Endodermal cell (in vitro differentiated cells): ENCODE data around the gene PITPNM1. TPM values are rescaled to one million over a fixed set of nuclear protein-coding genes. Genes with fewer than 3 reads are reported as not detected.

Experiments
- DNase-seq: peaks from one replicate; pipeline ENCODE4 v3.0.0-alpha.2; 2017
- H3K27ac ChIP-seq: 2 replicates; pipeline ENCODE4 v1.5.1; 2013; ENCODE audit warnings: mild to moderate bottlenecking, low read depth, low read length, moderate library complexity
- H3K27me3 ChIP-seq: 2 replicates; pipeline ENCODE4 v1.6.1; 2013; ENCODE audit warnings: mild to moderate bottlenecking, low read length, moderate library complexity; ENCODE audit not compliant: insufficient read depth, control insufficient read depth, poor library complexity, severe bottlenecking
- H3K36me3 ChIP-seq: 2 replicates; pipeline ENCODE4 v1.7.0; 2013; ENCODE audit warnings: mild to moderate bottlenecking, low read length, moderate library complexity; ENCODE audit not compliant: control insufficient read depth, insufficient read depth
- H3K4me1 ChIP-seq: one replicate; pipeline ENCODE4 v1.7.0; 2013; ENCODE audit warnings: low read length; ENCODE audit not compliant: control insufficient read depth, insufficient read depth
- H3K4me3 ChIP-seq: 2 replicates; pipeline ENCODE4 v1.5.1; 2013; ENCODE audit warnings: mild to moderate bottlenecking, low read length, moderate library complexity
- H3K9ac ChIP-seq: 2 replicates; pipeline ENCODE4 v1.6.1; 2013; ENCODE audit warnings: mild to moderate bottlenecking, low read length, moderate library complexity; ENCODE audit not compliant: poor library complexity, severe bottlenecking; ENCODE audit errors: extremely low read depth
- H3K9me3 ChIP-seq: 2 replicates; pipeline ENCODE4 v1.6.1; 2013; ENCODE audit warnings: mild to moderate bottlenecking, low read length, moderate library complexity; ENCODE audit not compliant: control insufficient read depth
- H3K27ac Mint-ChIP-seq: 2 replicates; pipeline ENCODE4 v1.8.0; 2020; ENCODE audit warnings: mixed read lengths
- H3K27me3 Mint-ChIP-seq: 2 replicates; pipeline ENCODE4 v1.8.0; 2021; ENCODE audit warnings: mild to moderate bottlenecking, mixed read lengths; ENCODE audit not compliant: insufficient read depth
- H3K36me3 Mint-ChIP-seq: 2 replicates; pipeline ENCODE4 v1.8.0; 2020; ENCODE audit warnings: low read depth, mixed read lengths
- H3K4me1 Mint-ChIP-seq: 2 replicates; pipeline ENCODE4 v1.8.0; 2020; ENCODE audit warnings: mixed read lengths
- H3K4me3 Mint-ChIP-seq: 2 replicates; pipeline ENCODE4 v1.8.0; 2020; ENCODE audit warnings: mild to moderate bottlenecking, moderate library complexity, mixed read lengths
- H3K9me3 Mint-ChIP-seq: 2 replicates; pipeline ENCODE4 v1.8.0; 2020; ENCODE audit warnings: mild to moderate bottlenecking, mixed read lengths
- WGBS, 2 experiments: methylation state at CpG; one replicate each; pipeline versions ENCODE4 v1.1.5 to v1.1.7; 2013; ENCODE audit warnings: missing lambda C conversion rate in 2 of 2, mixed read lengths in 1 of 2; ENCODE audit not compliant: insufficient coverage in 1 of 2, insufficient read length in 1 of 2; 5-methylcytosine and 5-hydroxymethylcytosine counted together
- total RNA-seq, 2 donors: library from RNA; stranded (reverse); fragmentation: NEBNext Ultra II Directional in 1 of 2; extraction: Animal tissue kit (Norgen Biotek cat#: 25700) in 1 of 2; gene quantifications; 2 replicates in 1 of 2; 3 replicates in 1 of 2; pipeline ENCODE4 v1.2.1, GENCODE V29; 2021
- TF ChIP-seq, protein P1 (sequence below): fragments of 200-600 bp; sonication (generic); conservative IDR thresholded peaks from 2 replicates; pipeline ENCODE4 v1.5.0; 2021; ENCODE audit warnings: antibody characterized with exemption, mild to moderate bottlenecking

Gene PITPNM1
- total RNA-seq, 2 donors from 2014 or later: 94.6 to 104 TPM

DNA sequence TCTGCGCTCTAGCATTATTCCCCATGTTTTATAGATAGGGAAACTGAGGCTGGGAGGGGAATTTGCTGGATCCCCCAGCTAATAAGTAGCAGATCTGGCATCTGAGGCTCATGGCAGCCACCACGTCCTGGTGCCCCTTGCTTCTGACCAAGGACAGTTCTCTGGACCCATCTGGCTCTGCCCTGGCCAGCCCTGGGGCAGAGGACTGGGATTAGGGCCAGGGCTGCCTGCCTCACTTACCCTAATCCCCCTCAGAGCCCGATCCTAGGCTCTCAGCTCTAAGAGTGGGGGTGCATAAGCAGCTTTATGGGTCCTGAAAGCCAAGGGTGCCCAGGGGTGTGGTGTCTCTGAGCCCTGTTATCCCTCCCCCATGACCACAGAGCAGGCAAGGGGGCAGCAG is 50.1 kb downstream of the PITPNM1 start, which contains the start of gene CABP4:
Gene CABP4 (plus strand): TSS at position 301 of the 400 bp plus-strand sequence. CDS start 70 bp downstream, at position 371.
- Mint-ChIP-seq H3K27me3 (peaks cover 6% of the 10 kb centered on the region), H3K27ac (no peak within 1 kb of the TSS), H3K4me1 (no peaks in the 10 kb centered on the region), H3K36me3 (no peaks in the 10 kb centered on the region), H3K4me3 (no peak within 1 kb of the TSS), H3K9me3 (no peaks in the 10 kb centered on the region)
- Histone ChIP-seq H3K36me3 (no peaks in the 10 kb centered on the region), H3K4me3 (no peak within 1 kb of the TSS), H3K27ac (no peak within 1 kb of the TSS), H3K9me3 (no peaks in the 10 kb centered on the region), H3K9ac (no peak within 1 kb of the TSS), H3K4me1 (no peaks in the 10 kb centered on the region), H3K27me3 (no peaks in the 10 kb centered on the region)
- no peak for DNase-seq
- 85 to 100% methylated on average over 1 to 3 of the region's 3 CpGs for WGBS, 2 experiments
- TF ChIP-seq, protein P1, sequence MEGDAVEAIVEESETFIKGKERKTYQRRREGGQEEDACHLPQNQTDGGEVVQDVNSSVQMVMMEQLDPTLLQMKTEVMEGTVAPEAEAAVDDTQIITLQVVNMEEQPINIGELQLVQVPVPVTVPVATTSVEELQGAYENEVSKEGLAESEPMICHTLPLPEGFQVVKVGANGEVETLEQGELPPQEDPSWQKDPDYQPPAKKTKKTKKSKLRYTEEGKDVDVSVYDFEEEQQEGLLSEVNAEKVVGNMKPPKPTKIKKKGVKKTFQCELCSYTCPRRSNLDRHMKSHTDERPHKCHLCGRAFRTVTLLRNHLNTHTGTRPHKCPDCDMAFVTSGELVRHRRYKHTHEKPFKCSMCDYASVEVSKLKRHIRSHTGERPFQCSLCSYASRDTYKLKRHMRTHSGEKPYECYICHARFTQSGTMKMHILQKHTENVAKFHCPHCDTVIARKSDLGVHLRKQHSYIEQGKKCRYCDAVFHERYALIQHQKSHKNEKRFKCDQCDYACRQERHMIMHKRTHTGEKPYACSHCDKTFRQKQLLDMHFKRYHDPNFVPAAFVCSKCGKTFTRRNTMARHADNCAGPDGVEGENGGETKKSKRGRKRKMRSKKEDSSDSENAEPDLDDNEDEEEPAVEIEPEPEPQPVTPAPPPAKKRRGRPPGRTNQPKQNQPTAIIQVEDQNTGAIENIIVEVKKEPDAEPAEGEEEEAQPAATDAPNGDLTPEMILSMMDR: no peak

DNA sequence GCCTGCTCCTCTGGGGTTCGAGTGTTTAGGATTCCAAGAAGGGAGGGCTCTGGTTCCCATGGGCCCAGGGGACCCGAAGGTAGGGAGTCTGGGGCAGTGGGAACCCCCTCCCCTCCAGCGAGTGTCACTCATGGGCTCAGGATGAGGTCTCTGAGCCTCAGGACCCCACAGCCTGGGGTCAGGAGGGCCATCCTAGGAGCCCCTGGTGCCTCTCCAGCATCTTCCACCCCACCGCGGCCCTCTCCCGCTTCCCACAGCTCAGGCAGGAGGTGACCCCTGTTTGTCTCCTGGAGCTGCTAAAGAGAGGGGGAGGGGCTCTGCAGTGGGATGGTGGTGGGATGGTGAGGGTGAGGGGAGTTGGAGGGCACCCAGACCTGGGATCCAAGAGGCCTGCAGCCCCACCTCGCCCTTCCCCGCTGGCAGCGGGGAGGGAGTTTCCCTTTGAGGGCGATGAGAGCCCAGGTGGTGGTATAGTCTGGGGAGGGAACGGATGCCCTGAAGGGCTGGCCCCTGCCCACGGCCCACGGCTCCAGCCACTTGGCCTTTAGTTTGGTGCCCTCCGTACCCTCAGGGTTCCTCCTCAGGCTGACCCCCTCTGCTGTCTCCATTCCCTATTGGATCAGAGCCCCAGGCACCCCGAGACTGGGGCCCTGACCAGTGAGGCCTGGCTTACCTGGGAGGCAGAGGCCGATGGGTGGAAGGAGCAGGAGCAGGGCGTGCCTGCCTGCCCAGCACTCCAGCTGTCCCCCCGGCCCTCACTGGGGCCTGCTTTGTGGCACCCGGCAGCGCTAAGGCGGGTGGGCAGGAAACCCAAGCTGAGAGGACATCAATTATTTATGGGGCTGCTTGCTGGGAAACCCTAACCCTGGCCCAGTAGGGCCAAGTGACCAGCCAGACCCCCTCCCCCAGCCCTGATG is 51.1 kb downstream of the PITPNM1 start:
- Mint-ChIP-seq H3K4me1 (no peaks in the 10 kb centered on the region), H3K36me3 (no peaks in the 10 kb centered on the region), H3K27me3 (peaks cover 4% of the 10 kb centered on the region), H3K9me3 (no peaks in the 10 kb centered on the region), H3K4me3 (no peak overlapping the region), H3K27ac (no peak overlapping the region)
- no peaks in the 10 kb centered on the region for H3K36me3 ChIP-seq
- H3K9ac ChIP-seq: no peak overlapping the region
- no peaks in the 10 kb centered on the region for H3K27me3 ChIP-seq
- H3K4me1 ChIP-seq: no peaks in the 10 kb centered on the region
- H3K9me3 ChIP-seq: no peaks in the 10 kb centered on the region
- TF ChIP-seq, protein P1: no peak
- no peak overlapping the region for H3K4me3 ChIP-seq
- DNase-seq: no peak
- WGBS, 2 experiments: 92 to 95% methylated on average over 8 to 21 of the region's 21 CpGs
- H3K27ac ChIP-seq: no peak overlapping the region

DNA sequence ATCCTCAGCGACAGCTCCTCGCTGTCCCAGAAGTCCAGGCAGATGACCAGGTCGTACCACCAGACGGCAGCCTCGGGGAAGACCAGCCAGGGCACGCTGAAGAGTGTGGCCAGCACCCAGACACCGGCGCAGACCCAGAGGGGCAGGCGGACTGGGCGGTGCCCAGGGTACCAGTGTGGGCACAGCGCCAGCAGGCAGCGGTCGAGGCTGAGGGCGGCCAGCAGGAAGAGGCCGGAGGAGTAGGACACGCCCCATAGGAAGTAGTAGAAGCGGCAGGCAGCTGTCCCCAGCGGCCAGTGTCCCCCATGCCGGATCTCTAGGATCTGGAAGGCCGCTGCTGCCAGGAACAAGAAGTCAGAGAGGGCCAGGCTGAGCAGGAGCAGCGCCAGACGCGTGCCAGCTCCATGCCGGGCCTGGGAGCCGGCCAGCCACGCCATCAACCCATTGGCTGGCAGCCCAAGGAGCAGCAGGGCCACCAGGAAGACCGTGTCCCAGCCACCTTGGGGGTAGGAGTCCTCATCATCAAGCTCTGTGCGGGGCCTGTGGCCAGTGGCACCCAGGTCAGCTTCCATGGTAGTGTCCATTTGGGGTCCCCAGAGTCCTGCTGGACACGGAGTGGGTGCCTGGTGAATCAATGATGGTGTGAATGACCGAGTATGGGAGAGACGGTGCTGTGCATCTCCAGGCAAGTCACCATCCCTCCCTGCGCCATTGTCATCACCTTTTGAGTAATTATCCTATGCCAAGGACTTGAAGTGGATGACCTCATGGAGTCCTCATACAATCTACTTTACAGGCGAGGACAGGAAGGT is 52.8 kb downstream of the PITPNM1 start, which contains the start of gene GPR152:
Gene GPR152 (minus strand): TSS at position 589 of the 812 bp plus-strand sequence. CDS start 5 bp downstream, at position 584.
- Histone ChIP-seq H3K27me3 (no peaks in the 10 kb centered on the region), H3K9me3 (no peaks in the 10 kb centered on the region), H3K27ac (no peak within 1 kb of the TSS), H3K4me1 (no peaks in the 10 kb centered on the region), H3K36me3 (no peaks in the 10 kb centered on the region), H3K4me3 (no peak within 1 kb of the TSS), H3K9ac (no peak within 1 kb of the TSS)
- TF ChIP-seq, protein P1: no peak
- Mint-ChIP-seq H3K36me3 (no peaks in the 10 kb centered on the region), H3K9me3 (no peaks in the 10 kb centered on the region), H3K4me3 (no peak within 1 kb of the TSS), H3K27ac (no peak within 1 kb of the TSS), H3K27me3 (peaks cover under 1% of the 10 kb centered on the region), H3K4me1 (no peaks in the 10 kb centered on the region)
- DNase-seq: peak; percentile 40
- WGBS, 2 experiments: 94% methylated on average over 26 to 33 of the region's 33 CpGs
